SK-N-SH (cell line): ENCODE results near the gene NTRK3. TPM values are rescaled to one million over a fixed set of nuclear protein-coding genes. Genes with fewer than 3 reads are reported as not detected.
A peak's percentile ranks its signal among the peaks of the same experiment; 100 is the strongest.

ENCODE experiments used
- CTCF ChIA-PET: fragments of 300-600, 350-600 bp; formaldehyde crosslinking; extraction: SDS; loops from one replicate; lab custom pipeline; 2021; lab: Yijun Ruan, JAX
- POLR2A ChIA-PET: fragments of 350-600 bp; sonication (Branson Sonifier 250); formaldehyde crosslinking; extraction: SDS; loops from one replicate; lab custom pipeline; 2020; ENCODE audit warnings: antibody characterized with exemption, inconsistent platforms; lab: Yijun Ruan, JAX
- DNase-seq: peaks from one replicate; pipeline ENCODE4 v3.0.0; 2012
- H2AFZ ChIP-seq: fragments of 200-600 bp; sonication (generic); 2 replicates; pipeline ENCODE4 v1.8.1; 2016; ENCODE audit warnings: antibody characterized with exemption, mild to moderate bottlenecking, low read depth
- H3F3A ChIP-seq: fragments of 200-600 bp; sonication (generic); replicated peaks from 2 replicates; pipeline ENCODE3; 2016; ENCODE audit warnings: antibody characterized with exemption, mild to moderate bottlenecking; ENCODE audit not compliant: insufficient read depth
- H3K27ac ChIP-seq, 2 experiments: fragments of 200-500 bp in 1 of 2; fragments of 200-600 bp in 1 of 2; sonication (Bioruptor generic) in 1 of 2; sonication (generic), shearing (Covaris generic) in 1 of 2; 2 replicates each; pipeline versions ENCODE4 v1.5.1 to v1.6.1; 2014 to 2016; ENCODE audit warnings: low read depth in 2 of 2, inconsistent platforms in 1 of 2, low read length in 1 of 2, mild to moderate bottlenecking in 1 of 2, mixed read lengths in 1 of 2
- H3K27me3 ChIP-seq: fragments of 200-600 bp; sonication (generic), shearing (Covaris generic); 2 replicates; pipeline ENCODE4 v1.6.1; 2016; ENCODE audit warnings: mixed run types; ENCODE audit not compliant: insufficient read depth
- H3K36me3 ChIP-seq, 2 experiments: fragments of 200-500 bp in 1 of 2; fragments of 200-600 bp in 1 of 2; sonication (Bioruptor generic) in 1 of 2; sonication (generic) in 1 of 2; replicated peaks in 1 of 2; 2 replicates each; pipeline versions ENCODE3 to v1.5.1; 2014 to 2016; ENCODE audit warnings: low read length in 1 of 2, mild to moderate bottlenecking in 1 of 2; ENCODE audit not compliant: insufficient read depth in 2 of 2, control insufficient read depth in 1 of 2
- H3K4me1 ChIP-seq, 2 experiments: fragments of 200-500 bp in 1 of 2; fragments of 200-600 bp in 1 of 2; sonication (Bioruptor generic) in 1 of 2; sonication (generic), shearing (Covaris generic) in 1 of 2; 2 replicates each; pipeline versions ENCODE4 v1.5.1 to v1.6.1; 2014 to 2016; ENCODE audit warnings: low read depth in 1 of 2, low read length in 1 of 2, mixed run types in 1 of 2; ENCODE audit not compliant: insufficient read depth in 2 of 2, control insufficient read depth in 1 of 2
- H3K4me2 ChIP-seq: fragments of 200-600 bp; sonication (generic), shearing (Covaris generic); 2 replicates; pipeline ENCODE4 v1.6.1; 2017; ENCODE audit warnings: mixed run types
- H3K4me3 ChIP-seq, 2 experiments: fragments of 200-500 bp in 1 of 2; fragments of 200-600 bp in 1 of 2; sonication (Bioruptor generic) in 1 of 2; sonication (generic), shearing (Covaris generic) in 1 of 2; 2 replicates each; pipeline versions ENCODE4 v1.5.1 to v1.8.1; 2014 to 2016; ENCODE audit warnings: low read depth in 2 of 2, inconsistent platforms in 1 of 2, low read length in 1 of 2, mild to moderate bottlenecking in 1 of 2, mixed read lengths in 1 of 2, moderate library complexity in 1 of 2
- H3K79me2 ChIP-seq: fragments of 200-600 bp; sonication (generic); 2 replicates; pipeline ENCODE4 v1.8.1; 2017; ENCODE audit warnings: mild to moderate bottlenecking; ENCODE audit not compliant: insufficient read depth
- H3K9ac ChIP-seq: fragments of 200-600 bp; sonication (generic); 2 replicates; pipeline ENCODE4 v1.6.1; 2017; ENCODE audit warnings: mixed run types
- H3K9me2 ChIP-seq: fragments of 200-600 bp; sonication (generic); 2 replicates; pipeline ENCODE4 v1.6.1; 2017; ENCODE audit warnings: mixed run types
- H3K9me3 ChIP-seq: fragments of 200-600 bp; sonication (generic); 2 replicates; pipeline ENCODE4 v1.6.1; 2017; ENCODE audit warnings: mixed run types, mild to moderate bottlenecking, moderate library complexity
- H4K20me1 ChIP-seq: fragments of 200-600 bp; sonication (generic); 2 replicates; pipeline ENCODE4 v1.6.1; 2017; ENCODE audit warnings: mild to moderate bottlenecking, mixed run types; ENCODE audit not compliant: insufficient read depth
- CHD2 ChIP-seq: fragments of 150-350 bp; IDR thresholded peaks from 2 replicates; pipeline ENCODE4 v1.6.1; 2018; ENCODE audit warnings: low read length; ENCODE audit not compliant: partially characterized antibody
- CTCF ChIP-seq: fragments of 200-600 bp; sonication (generic); IDR thresholded peaks from 2 replicates; pipeline ENCODE4 v1.6.1; 2017; ENCODE audit warnings: antibody characterized with exemption, mild to moderate bottlenecking, moderate library complexity
- FOXJ3 ChIP-seq: sonication (generic); formaldehyde crosslinking; IDR thresholded peaks from 2 replicates; pipeline ENCODE4 v1.5.1; 2020; ENCODE audit warnings: mild to moderate bottlenecking, missing genetic modification reagents
- GABPA ChIP-seq: IDR thresholded peaks from 2 replicates; pipeline ENCODE4 v1.4.0; 2012; ENCODE audit warnings: low read depth, mild to moderate bottlenecking
- TCF12 ChIP-seq: IDR thresholded peaks from 2 replicates; pipeline ENCODE4 v1.4.0; 2012
- YY1 ChIP-seq: IDR thresholded peaks from 2 replicates; pipeline ENCODE4 v1.4.0; 2012; ENCODE audit warnings: low read depth, mild to moderate bottlenecking
- WGBS: methylation state at CpG from one replicate; pipeline ENCODE4 v1.1.6; 2017; ENCODE audit warnings: low lambda C conversion rate; 5-methylcytosine and 5-hydroxymethylcytosine counted together
- polyA plus RNA-seq, 3 experiments: library from polyadenylated mRNA; depleted of rRNA; stranded (reverse); fragments of >200 nt; gene quantifications; 2 replicates each; pipeline ENCODE4 v1.2.3, GENCODE V29; 2012
- TF ChIP-seq, protein P1 (sequence below): IDR thresholded peaks from 2 replicates; pipeline ENCODE4 v1.6.1; 2012; ENCODE audit warnings: mild to moderate bottlenecking, low read depth, low read length, moderate library complexity
- TF ChIP-seq, protein P2 (sequence below): fragments of 150-350 bp; IDR thresholded peaks from 2 replicates; pipeline ENCODE4 v1.6.1; 2016; ENCODE audit warnings: mild to moderate bottlenecking, low read depth, low read length

NTRK3 gene
- polyA plus RNA-seq, 1 of the 3 experiments (the other 2 are of a cell fraction): 2.6 TPM

DNA sequence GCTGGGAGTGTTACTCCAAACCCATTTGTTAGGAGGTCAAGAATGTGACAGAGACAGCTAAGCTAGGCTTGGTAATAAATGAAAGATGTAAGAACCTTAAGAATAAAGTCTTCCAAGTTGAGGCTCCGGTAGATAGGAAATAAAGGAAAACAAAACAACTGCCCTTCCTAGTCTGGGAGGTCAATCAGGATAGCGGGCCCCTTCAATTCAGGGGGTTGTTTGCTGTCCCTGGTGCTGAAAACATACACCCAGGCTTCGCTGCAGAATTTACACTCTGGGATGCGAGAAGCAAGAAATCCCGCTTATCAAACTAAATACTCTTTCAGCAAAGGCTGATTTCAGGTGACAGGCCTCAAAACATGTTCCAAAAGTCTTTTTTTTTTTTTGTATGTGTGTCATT is 393.4 kb downstream of the NTRK3 start:
- H3K27me3 ChIP-seq: no peaks in the 10 kb centered on the region
- no peak overlapping the region for H2AFZ ChIP-seq
- H3K4me3 ChIP-seq: no peak overlapping the region
- H3K4me2 ChIP-seq: no peak overlapping the region
- 62% methylated on average over 5 of the region's 5 CpGs for WGBS
- H3K79me2 ChIP-seq: no peaks in the 10 kb centered on the region
- H3K9ac ChIP-seq: no peak overlapping the region
- H3K36me3 ChIP-seq: no peaks in the 10 kb centered on the region
- H3K9me2 ChIP-seq: no peaks in the 10 kb centered on the region
- H4K20me1 ChIP-seq: no peaks in the 10 kb centered on the region
- H3K9me3 ChIP-seq: no peaks in the 10 kb centered on the region
- TF ChIP-seq GABPA (no peak), TCF12 (no peak), FOXJ3 (no peak), YY1 (no peak)
- TF ChIP-seq, protein P1, sequence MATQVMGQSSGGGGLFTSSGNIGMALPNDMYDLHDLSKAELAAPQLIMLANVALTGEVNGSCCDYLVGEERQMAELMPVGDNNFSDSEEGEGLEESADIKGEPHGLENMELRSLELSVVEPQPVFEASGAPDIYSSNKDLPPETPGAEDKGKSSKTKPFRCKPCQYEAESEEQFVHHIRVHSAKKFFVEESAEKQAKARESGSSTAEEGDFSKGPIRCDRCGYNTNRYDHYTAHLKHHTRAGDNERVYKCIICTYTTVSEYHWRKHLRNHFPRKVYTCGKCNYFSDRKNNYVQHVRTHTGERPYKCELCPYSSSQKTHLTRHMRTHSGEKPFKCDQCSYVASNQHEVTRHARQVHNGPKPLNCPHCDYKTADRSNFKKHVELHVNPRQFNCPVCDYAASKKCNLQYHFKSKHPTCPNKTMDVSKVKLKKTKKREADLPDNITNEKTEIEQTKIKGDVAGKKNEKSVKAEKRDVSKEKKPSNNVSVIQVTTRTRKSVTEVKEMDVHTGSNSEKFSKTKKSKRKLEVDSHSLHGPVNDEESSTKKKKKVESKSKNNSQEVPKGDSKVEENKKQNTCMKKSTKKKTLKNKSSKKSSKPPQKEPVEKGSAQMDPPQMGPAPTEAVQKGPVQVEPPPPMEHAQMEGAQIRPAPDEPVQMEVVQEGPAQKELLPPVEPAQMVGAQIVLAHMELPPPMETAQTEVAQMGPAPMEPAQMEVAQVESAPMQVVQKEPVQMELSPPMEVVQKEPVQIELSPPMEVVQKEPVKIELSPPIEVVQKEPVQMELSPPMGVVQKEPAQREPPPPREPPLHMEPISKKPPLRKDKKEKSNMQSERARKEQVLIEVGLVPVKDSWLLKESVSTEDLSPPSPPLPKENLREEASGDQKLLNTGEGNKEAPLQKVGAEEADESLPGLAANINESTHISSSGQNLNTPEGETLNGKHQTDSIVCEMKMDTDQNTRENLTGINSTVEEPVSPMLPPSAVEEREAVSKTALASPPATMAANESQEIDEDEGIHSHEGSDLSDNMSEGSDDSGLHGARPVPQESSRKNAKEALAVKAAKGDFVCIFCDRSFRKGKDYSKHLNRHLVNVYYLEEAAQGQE: peak; percentile 94
- no peak overlapping the region for H3K27ac ChIP-seq
- POLR2A ChIA-PET: no interaction called here
- H3K4me1 ChIP-seq: no peaks in the 10 kb centered on the region; a peak in 1 of 4 replicates
- CTCF ChIA-PET: interaction anchor here (0.7 kb wide), 1 partner anchor 23 kb away, joined by 3 read pairs; no protein-coding TSS in a partner anchor
- no peak for DNase-seq
- no peaks in the 10 kb centered on the region for H3F3A ChIP-seq

GRCh38 chr15:87860743-87861142 is 395.8 kb downstream of the NTRK3 start:
- DNase-seq: no peak
- ChIA-PET POLR2A (no interaction called here), CTCF (interaction anchor here (1.4 kb wide), 1 partner anchor 10 kb away, joined by 5 read pairs; no protein-coding TSS in a partner anchor)
- 37% methylated on average over 3 of the region's 3 CpGs for WGBS
- TF ChIP-seq, protein P2, sequence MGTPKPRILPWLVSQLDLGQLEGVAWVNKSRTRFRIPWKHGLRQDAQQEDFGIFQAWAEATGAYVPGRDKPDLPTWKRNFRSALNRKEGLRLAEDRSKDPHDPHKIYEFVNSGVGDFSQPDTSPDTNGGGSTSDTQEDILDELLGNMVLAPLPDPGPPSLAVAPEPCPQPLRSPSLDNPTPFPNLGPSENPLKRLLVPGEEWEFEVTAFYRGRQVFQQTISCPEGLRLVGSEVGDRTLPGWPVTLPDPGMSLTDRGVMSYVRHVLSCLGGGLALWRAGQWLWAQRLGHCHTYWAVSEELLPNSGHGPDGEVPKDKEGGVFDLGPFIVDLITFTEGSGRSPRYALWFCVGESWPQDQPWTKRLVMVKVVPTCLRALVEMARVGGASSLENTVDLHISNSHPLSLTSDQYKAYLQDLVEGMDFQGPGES: no peak
- TF ChIP-seq CTCF: no peak
- TF ChIP-seq CHD2: no peak
- Histone ChIP-seq H3K4me1 (no peaks in the 10 kb centered on the region; a peak in 1 of 4 replicates), H3K4me3 (no peak overlapping the region), H3K9ac (no peak overlapping the region), H3K27ac (no peak overlapping the region), H2AFZ (no peak overlapping the region), H3K9me3 (no peaks in the 10 kb centered on the region), H3K36me3 (no peaks in the 10 kb centered on the region), H3F3A (no peaks in the 10 kb centered on the region), H3K79me2 (no peaks in the 10 kb centered on the region), H3K4me2 (no peak overlapping the region), H4K20me1 (no peaks in the 10 kb centered on the region), H3K9me2 (no peaks in the 10 kb centered on the region), H3K27me3 (no peaks in the 10 kb centered on the region)
